GM18507 (cell line): ENCODE results near the gene TTLL4.
"Not testable (repeated sequence)": the region's sequence is repeated elsewhere in the genome, so short reads cannot be mapped to it uniquely, and the experiment has no call there.

Source experiments
- DNase-seq: peaks from one replicate; pipeline ENCODE4 v3.0.0; 2011; ENCODE audit warnings: low read depth; ENCODE audit not compliant: insufficient read length; ENCODE audit errors: extremely low spot score
- FAIRE-seq: peaks from 2 replicates; lab custom pipeline; 2011; peaks lifted over from hg19 to GRCh38; lab: Jason Lieb, UNC

The TTLL4 gene

DNA sequence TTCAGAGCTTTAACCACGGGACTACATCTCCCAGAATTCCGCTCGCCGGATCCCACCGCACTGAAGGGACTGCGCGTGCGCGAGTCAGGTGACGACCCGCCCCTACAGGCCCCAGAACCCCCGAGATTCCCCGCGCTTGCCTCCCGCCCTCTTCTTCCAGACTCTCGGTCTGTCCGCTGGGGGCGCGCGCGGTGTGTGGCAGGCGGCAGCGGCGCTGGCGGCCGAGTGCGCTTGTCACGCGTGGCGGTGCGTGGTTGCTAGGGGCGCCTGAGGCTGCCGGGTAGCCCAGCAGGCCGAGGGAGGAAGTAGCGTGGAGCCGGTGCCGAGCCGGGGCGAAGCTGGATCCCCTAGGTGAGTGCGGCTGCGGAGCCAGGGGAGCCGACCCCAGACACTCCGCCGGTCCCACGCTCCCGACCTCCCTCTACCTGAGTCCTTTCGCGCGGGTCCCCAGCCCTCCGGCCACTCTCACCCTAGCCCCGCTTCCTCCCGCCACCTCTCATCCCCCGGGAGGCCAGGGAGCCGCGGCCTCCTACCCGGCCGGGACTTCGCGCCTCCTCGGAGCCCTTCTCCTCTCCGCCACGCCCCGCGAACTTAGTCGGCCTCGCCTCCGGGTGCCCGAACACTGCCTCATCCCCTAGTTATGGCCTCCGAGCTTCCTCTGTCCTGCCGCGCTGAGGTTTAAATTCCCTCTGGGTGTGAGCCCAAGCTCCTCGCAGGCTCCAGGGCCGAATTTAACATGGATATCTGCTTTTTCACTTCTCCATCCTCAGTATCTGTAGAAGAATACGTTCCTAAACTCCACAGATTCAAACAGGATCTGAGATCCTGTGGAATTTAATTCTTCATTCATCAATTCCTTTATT is at the start of gene TTLL4:
TTLL4 (plus strand) TSS at position 149 of the 863 bp plus-strand sequence. CDS start 26,842 bp downstream, outside the sequence.
- FAIRE-seq (peak; percentile 96), DNase-seq (peak; percentile 99)

DNA sequence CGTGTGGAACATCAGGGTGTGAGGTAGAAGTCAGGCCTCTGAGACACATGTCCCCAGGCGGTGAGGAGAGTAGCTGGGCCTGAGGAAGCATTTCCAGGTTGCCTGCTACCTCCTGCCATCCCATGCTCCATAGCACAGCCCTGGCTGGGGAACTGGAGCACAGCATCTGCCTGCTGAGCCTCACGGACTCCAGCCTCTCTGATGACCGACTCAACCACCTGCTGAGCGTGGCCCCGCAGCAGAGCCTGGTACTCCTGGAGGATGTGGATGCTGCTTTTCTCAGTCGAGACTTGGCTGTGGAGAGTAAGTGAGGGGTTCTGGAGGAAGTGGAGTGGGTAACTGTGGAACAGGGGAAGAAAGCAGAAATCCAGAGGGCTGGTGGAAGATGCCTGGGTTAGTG is 48.3 kb upstream of the TTLL4 start:
- FAIRE-seq (no peak), DNase-seq (no peak)

DNA sequence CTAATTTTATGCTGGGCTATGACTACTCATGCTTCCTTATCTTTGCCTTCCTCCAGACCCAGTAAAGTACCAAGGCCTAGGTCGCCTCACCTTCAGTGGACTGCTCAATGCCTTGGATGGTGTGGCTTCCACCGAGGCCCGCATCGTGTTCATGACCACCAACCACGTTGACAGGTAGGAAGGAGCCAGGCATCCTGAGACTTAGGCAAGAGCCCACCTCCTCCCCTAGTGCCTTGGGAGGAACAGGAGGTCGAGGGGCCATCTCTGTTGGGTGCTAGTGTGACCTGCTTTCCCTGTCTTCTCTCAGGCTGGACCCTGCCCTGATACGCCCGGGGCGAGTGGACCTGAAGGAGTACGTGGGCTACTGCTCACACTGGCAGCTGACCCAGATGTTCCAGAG is 47.8 kb upstream of the TTLL4 start:
- no peak for DNase-seq
- FAIRE-seq, result no peak

DNA sequence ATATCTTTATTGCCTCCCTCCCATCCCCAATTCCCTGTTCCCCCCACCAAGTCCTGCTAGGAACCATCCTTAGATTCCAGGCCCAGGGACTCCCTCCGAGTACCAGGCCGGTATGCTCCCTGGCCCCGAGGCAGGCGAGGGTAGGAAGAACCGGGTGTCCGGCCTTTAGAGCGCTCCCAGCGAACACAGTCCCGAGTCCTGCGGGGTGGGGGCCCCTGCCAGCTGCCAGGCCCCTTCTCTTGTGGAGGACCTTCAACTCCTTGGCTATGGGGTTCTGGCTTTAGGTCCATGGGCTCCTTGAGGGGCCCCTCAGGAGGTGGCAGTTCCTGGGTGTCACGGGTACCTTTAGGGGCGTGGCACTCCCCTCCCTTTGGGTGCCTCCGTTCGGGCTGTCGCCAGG is 46.7 kb upstream of the TTLL4 start:
- no peak for FAIRE-seq
- DNase-seq, result no peak

GRCh38 chr2:218664653-218665052 is 46.0 kb upstream of the TTLL4 start:
- FAIRE-seq, result no peak

DNA sequence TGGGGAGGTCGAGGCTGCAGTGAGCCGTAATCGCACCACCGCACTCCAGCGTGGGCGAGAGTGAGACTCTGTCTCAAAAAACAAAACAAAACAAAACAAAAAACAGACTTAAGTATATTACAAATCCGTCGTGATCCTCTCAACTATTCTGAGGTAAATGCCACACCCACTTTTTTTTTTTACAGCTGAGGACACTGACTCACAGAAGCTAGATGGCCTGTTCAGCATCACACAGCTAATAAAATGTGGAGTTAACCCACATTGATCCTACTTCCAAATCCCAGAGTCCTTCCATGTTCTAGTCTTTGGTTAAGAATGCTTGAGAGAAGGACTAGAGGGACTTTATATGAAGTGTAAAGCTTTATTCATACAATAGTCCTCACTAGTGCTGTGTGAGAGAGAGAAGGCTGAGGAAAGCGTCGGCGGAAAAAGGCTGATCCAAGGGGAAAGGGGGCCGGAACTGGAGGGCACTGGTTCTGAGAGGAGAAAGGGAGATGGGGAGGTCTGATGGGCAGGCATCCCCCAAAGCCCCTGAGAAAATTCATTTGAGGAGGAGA is 39.5 kb upstream of the TTLL4 start:
- FAIRE-seq, result no peak
- DNase-seq, result no peak

More at GRCh38 chr2:218664653-218665052, 46.0 kb upstream of the TTLL4 start:
- no peak for DNase-seq

DNA sequence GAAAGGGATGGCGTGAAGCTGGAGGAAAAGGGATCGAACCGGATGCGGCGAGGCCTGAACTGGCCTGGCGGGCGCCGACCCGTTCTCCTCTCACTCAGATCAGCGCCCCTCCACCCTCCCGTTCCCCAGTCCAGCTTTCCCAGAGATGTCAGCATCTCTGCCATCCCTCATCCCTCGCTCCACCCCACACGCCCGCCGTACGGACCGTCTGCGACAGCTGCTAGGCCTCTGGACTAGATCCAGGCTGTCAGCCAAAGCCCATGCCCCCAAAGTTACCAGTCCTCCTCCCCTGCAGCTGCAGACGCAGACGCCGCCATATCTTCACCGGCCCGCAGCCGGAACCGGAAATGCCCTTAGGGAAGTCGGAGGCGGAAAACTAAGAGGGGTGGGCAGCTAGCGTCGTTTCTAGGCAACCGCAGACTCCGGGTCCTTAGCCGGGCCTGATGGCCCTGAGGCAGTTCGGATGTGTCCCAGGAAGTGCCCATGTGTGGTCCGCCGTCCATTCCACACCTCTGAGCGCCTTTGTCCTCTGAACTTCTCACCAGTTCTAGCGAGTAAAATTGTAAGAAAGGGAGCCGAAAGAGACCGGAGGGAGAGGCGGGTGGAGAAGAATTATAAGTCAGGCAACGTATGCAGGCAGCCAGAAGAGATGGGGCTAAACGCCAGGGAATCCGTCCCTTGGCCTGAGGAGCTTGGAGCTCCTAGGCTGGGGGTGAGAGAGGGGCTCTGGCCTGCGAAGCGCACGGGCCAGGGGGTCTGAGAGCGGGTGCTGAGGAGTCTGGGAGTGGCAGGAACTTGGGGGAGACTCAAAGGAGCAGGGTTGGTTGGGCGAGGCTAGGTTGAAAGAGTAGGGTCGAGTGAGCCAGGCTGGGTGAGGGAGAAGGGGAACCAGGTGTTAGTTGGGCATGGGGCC is 38.7 kb upstream of the TTLL4 start, which contains the start of the genes RNF25 and STK36:
RNF25 (minus strand) TSS at position 349 of the 913 bp plus-strand sequence; CDS start at position 317, 32 bp downstream.
STK36 (plus strand) TSS at position 433 of the 913 bp plus-strand sequence. CDS start 744 bp downstream, outside the sequence.
- peak; percentile 96 for FAIRE-seq
- DNase-seq, result peak; percentile 87

- no peak for DNase-seq
- FAIRE-seq, result no peak
Observed at GRCh38 chr2:218679119-218679518, 31.5 kb upstream of the TTLL4 start.

- DNase-seq, result no peak
- no peak for FAIRE-seq
Observed at GRCh38 chr2:218680061-218680460, 30.6 kb upstream of the TTLL4 start.

GRCh38 chr2:218687400-218688060 is 23.1 kb upstream of the TTLL4 start:
- peak; percentile 63 for FAIRE-seq
- DNase-seq, result not testable (repeated sequence)

DNA sequence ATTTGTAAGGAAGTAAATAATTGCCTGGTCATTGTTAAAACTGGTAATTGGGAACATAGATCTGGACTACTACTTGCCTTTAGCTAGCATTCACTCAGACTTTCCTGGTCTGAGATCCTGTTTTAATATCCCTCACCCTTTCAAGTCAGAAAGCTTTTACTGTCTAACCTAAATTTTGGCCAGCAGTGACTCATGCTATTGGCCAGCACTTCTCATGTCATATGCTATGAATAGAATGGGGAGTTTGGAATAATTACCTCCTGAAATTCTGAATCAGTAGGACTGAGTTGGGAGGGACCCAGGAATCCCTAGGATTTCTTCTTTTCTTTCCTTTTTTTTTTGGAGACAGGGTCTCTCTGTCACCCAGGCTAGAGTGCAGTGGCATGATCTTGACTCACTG is 19.4 kb upstream of the TTLL4 start:
- no peak for DNase-seq
- no peak for FAIRE-seq

DNA sequence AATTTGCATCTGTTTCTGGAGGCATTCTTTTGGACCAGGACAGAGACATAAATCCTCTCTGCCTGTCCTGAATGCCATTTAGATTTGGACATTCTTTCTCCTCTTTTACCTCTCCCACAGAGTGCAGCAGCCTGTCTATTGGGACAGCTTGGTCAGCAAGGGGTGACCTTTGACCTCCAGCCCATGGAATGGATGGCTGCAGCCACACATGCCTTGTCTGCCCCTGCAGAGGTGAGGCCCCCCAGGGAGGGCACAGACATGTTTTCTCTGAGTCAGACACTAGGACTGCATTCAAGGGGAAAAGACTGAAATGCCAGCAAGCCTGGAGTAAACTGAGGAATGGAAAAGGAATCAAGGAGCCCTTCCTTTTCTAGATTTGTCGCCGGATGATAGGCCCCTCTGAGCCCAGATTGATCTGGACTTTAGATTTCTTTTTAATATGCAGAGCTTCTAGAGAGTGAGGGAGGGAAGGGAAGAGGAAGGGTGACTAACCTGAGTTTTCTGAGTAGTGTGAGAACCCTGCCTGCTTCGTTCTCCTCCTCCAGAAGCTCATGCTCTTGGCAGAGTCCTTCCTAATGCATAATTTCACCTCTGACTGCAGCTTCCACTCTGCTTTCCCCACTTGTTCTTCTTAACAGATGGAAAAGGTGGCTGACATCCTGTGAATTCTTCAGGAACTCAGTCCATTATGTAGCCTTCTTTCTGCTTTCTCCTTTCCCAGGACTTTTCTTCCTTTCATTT is 16.1 kb upstream of the TTLL4 start:
- DNase-seq (no peak), FAIRE-seq (no peak)

DNA sequence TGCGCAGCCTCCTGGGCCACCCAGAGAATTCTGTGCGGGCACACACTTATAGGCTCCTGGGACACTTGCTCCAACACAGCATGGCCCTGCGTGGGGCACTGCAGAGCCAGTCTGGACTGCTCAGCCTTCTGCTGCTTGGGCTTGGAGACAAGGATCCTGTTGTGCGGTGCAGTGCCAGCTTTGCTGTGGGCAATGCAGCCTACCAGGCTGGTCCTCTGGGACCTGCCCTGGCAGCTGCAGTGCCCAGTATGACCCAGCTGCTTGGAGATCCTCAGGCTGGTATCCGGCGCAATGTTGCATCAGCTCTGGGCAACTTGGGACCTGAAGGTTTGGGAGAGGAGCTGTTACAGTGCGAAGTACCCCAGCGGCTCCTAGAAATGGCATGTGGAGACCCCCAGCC is 11.8 kb upstream of the TTLL4 start:
- DNase-seq, result no peak
- FAIRE-seq, result no peak

GRCh38 chr2:218701806-218702205 is 8.8 kb upstream of the TTLL4 start:
- FAIRE-seq (no peak), DNase-seq (no peak)

GRCh38 chr2:218703341-218703740 is 7.3 kb upstream of the TTLL4 start:
- no peak for DNase-seq
- FAIRE-seq, result no peak

DNA sequence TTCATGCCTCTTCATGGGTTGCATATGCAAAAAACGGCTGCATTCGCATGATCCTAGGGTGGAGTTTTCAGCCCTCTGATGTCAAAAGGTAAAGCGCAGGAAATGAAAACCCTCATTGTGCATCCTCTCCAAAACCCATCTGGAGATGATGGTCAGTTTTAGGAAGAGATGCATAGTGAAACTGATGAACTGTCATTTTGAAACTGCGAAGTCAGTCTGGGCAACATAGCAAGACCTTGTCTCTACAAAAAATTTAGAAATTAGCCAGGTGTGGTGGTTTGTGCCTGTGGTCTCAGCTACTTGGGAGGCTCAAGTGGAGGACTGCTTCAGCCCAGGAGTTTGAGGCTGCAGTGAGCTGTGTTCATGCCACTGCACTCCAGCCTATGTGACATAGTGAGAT is 2.5 kb upstream of the TTLL4 start:
- DNase-seq, result peak; percentile 39
- peak; percentile 96 for FAIRE-seq

- DNase-seq, result no peak
- no peak for FAIRE-seq
Observed at GRCh38 chr2:218709908-218710307, 727 bp upstream of the TTLL4 start.

DNA sequence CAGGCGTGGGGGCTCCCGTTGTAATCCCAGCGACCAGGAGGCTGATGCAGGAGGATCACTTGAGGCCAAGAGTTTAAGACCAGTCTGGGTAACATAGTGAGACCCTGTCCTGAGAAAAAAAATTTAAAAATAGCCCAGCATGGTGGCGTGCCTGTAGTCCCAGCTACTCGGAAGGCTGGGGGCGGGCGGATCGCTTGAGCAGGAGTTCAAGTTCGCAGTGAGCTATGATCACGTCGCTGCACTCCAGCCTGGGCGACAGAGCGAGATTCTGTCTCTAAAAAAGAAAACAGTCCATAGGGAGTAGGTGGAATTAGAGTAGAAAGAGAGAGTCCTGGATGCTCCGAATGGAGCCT is 325 bp upstream of the TTLL4 start:
- FAIRE-seq, result no peak
- no peak for DNase-seq

GRCh38 chr2:218711550-218711929 is 905 bp downstream of the TTLL4 start:
- peak; percentile 64 for FAIRE-seq
- DNase-seq, result no peak
